Activated CD4-positive, alpha-beta T cell treated with anti-CD3 and anti-CD28 coated beads, Interleukin-2, amount 50 U/mL, for 4 hours (primary cell): ENCODE measurements around the gene DDX42.

Experiments
- DNase-seq, 2 experiments: peaks; one replicate each; pipeline ENCODE4 v3.0.0-alpha.2; 2020

The DDX42 gene

GRCh38 chr17:63823659-63824331 is 49.8 kb downstream of the DDX42 start:
- DNase-seq = no peak

DNA sequence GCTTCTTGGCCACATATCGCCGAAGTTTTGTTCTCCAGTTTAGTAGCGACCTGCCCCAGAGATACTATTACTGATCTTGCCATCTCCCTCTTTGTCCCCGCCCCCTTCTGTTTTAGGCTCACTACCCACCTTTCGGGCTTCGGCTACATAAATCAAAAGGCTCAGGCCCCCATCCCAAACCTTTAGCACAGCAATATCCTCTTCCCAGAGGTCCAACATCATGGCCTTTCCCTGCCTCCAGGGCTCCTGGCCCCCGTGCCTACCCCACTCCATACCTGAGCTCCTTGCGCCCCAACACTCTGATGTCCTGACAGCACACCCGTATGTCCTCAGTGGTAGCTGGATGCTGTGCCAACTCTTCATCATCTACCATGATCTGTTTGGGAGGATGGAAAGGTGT is 50.4 kb downstream of the DDX42 start:
- no peak for DNase-seq

DNA sequence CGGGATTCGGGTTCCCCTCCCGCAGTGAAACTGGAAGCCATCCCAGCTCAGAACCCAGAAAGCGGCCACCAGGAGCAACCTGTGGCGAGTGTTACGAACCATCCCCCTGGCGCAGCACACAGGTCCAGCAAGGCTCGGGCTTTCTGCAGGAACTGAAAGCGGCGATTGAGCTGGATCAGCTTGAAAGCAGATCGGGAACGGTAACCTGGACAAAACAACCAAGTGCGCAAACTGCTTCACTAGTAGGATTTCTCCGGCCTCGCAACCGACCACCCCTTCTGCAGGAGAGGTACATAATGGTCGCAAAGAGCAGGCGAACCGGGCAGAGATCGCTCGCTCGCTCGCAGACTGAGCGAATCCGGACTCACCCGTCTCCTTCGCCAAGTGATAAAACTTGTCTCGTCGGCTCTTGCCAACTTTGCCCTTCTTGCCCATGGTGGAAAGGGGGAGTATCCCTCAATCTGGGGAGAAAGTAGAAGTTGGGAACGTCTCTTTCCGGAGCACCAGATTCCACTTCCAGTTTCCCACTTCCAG is 52.6 kb downstream of the DDX42 start:
- no peak for DNase-seq

DNA sequence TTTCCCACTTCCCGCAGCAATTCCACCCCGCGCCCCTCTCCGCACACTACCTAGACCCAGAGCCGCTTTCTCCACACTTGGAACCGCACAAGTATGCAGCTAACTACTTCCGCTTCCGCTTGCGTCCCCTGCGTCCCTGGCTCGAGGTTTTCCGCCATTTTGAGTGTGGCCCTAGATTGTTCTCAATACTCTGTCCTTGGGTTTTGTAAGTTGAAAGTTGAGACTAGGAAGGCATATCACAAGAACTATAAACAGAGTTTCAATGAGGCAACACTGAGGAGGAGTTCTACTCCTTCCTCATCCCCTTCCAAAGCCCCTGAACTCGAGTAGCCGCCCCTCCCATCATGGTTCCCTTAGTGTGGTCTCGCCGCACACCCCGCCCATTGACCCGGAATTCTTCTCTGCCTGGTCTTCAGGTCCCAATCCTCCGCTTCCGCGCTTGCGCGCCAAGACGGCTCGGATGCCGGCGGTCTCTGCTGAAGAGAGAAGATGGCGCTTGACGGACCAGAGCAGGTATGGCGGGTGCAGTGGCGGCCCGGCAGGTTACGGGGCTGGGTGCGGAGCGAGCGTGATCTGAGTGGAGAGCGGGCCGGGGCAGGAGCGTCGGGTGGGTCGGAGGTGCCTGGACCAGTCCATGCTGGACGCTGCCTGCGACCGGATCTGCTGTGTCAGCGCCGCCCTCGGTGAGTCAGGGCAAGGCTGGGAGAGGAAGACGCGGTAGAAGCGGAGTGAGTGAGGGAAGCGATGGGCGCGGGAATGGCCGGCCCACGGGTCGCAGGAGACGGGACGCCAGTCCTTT is 53.2 kb downstream of the DDX42 start, which contains the start of the genes FTSJ3 and PSMC5:
Gene FTSJ3 (minus strand): TSS at position 662 of the 799 bp plus-strand sequence. CDS start 761 bp downstream, outside the sequence.
Gene PSMC5 (plus strand): TSS at position 430 of the 799 bp plus-strand sequence. CDS start 60 bp downstream, at position 490.
- peak; percentile 95 to 96 for DNase-seq

- DNase-seq = no peak
These were observed 53.8 kb downstream of the DDX42 start for GRCh38 chr17:63827801-63828221.

DNA sequence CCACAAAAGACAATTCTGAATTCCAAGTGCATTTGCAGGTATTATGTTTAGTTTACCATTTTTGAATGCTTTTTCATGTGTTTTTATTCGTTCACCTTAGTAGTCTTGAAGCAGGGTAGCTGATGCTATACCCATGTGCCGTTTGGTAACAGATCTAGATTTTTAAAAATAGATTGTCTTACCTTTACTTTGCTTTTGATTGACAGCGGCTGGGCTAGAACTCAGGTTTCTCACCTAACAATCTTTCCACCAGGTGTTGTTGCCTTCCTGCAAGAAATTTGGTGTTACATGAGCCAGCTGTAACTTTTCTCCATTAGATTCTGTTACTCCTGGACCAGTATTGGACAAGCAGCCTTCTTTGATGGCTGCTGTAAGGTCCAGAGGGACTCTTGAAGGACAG is 55.0 kb downstream of the DDX42 start:
- DNase-seq = no peak

DNA sequence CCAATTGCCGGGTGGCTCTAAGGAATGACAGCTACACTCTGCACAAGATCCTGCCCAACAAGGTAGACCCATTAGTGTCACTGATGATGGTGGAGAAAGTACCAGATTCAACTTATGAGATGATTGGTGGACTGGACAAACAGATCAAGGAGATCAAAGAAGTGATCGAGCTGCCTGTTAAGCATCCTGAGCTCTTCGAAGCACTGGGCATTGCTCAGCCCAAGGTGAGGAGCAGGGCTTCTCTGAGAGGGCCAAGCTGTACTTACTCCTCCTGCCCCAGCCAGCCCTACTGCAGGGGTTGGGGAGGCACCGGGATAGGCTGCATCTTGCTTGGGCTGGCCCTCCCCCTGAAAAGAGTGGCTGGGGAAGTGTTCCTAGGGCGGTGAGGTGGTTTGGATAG is 56.3 kb downstream of the DDX42 start:
- DNase-seq = no peak

GRCh38 chr17:63830904-63831491 is 57.0 kb downstream of the DDX42 start:
- DNase-seq = no peak

DNA sequence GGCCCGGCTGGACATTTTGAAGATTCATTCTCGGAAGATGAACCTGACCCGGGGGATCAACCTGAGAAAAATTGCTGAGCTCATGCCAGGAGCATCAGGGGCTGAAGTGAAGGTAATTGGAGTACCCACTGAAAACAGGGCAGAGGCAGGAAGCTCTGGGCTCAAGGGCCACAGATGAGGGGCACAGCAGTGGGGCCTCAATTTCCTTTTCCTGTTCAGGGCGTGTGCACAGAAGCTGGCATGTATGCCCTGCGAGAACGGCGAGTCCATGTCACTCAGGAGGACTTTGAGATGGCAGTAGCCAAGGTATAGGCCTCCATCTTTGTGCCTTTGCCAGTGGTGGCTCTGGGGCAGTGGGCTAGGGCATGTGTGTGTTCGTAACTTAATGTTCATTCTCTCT is 57.5 kb downstream of the DDX42 start:
- DNase-seq = no peak

DNA sequence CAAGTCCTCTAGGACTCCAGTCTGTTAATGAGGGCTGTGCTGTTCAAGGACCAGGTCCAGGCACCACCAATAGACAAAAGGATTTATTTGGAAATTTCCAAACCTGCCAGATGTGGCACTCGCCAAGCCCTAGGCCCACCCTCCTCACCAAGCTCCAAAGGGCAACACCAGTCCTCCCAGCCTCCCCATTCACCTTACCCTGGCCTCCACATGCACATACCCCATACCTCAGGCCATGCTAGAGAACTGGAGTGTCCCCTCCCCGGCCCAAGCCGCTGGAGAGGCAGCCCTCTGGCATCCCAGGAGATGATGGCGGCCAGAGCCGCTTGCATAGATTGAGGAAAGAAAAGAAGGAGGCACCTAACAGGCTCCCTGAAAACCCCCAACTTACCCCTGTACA is 58.0 kb downstream of the DDX42 start:
- DNase-seq = no peak

- no peak for DNase-seq
These were observed 58.5 kb downstream of the DDX42 start for GRCh38 chr17:63832455-63832854.

DNA sequence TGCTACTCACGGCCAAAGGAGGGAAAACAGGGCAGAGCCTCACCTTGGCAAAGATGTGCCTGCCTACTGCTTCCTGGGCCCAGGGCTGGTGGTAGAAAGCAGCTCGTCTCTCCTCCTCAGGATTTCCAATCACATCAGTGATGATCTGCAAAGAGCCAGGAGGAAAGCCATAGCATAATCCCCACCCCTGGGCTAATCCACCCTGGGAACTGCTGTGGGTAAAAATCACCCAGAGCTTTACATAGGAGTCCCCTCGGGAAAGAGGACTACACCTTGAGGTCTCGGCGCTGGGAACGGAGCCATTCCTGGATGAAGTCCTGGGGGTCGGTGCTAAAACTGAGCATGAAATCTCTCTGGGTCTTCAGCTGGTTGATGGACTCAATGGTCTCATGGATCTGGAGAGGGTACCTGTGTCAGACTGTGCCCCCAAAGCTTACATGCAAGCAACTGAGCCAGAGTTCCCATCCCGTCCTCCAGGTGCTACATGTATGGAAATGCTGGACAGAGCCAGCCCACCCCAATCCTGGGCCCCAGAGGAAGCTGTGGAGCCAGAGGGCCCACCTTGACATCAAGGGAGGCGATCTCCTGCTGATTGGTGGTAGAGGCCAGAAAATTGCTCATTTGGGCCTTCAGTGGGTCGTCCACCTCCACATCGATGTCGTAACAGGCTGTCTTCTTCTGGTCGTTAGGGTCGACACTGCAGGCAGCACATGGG is 59.2 kb downstream of the DDX42 start:
- no peak for DNase-seq

DNA sequence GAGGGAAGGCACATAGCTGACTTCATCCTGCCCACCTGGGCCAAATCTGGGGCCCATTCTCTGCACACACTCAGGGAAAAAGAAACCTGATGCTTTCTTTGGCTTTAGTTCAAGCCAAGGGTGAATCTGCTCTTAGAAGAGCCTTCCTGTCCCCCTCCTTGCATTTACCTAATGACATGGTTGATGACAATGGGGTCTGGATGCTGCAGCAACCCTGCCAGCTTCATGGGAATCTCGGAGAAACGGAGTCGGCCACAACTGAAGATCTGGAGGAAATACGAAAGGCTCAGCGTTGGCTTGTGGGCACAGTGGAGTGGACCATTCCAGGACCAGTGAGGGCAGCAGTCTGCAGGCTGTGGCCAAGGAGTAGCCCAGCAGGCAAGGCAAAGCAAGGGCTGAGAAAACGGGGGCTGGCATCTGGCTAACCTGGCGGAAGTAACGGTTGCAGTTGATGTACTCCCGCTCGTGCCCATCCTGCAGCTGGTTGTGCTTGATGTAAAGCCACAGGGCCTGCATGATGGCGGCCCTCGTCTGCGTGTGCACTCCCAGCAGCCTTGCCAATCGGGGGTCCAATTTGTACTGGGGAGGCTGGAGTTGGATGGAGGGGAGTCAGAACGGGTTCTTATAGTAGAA is 59.9 kb downstream of the DDX42 start:
- DNase-seq = no peak

DNA sequence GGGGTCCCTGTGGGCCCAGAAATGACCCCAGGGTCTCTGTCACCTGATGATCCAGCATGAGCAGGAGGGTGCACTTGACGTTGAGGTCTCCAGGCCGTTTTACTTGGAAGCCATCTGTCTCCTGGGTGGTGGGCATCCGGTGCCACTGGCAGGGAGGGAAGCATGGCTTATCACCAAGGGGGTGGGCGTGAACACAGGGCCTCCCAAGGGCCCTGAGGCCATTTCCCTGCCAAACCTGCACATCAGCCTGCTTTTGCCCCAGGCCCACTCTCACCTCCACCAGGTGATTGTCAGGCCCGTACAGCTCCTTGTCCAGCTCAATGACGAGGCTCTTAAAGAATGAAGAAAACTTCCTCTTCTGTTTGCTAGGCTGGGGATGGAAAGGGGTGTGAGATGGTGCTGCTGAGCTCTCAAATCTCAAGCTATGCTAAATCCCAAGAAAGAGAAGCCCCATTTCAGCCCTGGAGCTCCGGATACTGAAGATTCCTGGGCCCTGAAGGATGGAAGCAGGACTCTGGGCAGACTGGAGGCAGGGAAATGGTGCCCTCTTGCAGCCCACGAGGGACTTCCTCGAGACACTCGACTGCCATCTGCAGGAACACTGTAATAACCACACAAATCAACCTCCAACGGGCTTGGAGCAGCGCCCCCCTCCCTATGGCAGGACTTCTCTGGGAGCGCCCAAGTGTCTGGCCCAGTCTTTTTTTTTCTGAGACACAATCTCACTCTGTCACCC is 60.6 kb downstream of the DDX42 start:
- DNase-seq = peak; percentile 57 to 62

GRCh38 chr17:63835167-63835720 is 61.3 kb downstream of the DDX42 start:
- no peak for DNase-seq

DNA sequence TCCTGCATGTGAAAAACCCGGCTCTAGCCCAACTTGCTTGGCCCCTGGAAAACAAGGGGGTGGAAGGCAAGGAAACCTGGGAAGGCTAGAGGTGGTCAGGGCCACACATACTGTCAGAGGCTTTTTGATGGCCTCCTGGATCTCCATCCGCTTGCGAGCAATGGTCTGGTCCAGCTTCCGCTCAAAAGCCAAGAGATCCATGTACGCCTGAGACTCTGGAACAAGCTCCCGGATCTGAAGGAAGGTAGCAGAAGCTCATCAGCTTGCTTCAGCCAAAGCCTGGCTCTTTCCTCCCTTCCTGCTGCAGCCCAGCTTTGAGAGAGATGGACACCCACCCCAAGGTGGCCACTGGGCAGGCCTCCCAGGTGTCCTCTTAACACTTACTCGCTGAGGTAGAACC is 62.8 kb downstream of the DDX42 start:
- DNase-seq = no peak

- no peak for DNase-seq
These were observed 63.5 kb downstream of the DDX42 start for GRCh38 chr17:63837480-63837879.

DNA sequence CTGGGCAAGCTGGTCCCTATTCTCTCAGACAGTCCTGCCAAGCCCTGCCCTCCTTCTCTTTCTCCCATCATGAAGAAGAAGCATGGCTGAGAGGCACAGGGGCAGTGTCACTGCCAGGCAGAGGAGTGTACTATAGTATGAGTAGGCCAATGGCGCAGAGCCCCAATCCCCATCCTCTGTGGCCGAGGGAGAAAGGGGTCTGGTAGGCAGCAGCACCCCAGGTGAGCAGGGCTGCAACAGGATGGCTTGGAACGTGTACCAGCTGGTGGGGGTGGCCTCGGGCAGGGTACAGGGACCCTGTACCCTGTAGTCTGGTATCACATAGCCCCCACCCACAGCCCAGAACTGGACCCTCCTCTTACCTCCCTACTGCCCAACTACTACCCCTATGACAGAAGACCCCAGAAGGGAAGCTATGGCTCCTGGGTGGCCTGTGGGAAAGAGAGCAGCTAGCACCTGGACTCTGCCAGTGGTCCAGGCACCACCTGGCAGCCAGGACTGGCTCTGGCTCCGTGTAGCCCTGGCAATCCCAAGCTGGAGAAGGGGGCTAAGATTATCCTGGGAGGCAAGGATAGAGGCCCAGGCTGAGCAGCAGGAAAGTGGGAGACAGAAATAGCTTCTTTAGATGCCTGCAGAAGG is 64.1 kb downstream of the DDX42 start:
- DNase-seq = no peak

- no peak for DNase-seq
These were observed 64.7 kb downstream of the DDX42 start for GRCh38 chr17:63838631-63839171.

DNA sequence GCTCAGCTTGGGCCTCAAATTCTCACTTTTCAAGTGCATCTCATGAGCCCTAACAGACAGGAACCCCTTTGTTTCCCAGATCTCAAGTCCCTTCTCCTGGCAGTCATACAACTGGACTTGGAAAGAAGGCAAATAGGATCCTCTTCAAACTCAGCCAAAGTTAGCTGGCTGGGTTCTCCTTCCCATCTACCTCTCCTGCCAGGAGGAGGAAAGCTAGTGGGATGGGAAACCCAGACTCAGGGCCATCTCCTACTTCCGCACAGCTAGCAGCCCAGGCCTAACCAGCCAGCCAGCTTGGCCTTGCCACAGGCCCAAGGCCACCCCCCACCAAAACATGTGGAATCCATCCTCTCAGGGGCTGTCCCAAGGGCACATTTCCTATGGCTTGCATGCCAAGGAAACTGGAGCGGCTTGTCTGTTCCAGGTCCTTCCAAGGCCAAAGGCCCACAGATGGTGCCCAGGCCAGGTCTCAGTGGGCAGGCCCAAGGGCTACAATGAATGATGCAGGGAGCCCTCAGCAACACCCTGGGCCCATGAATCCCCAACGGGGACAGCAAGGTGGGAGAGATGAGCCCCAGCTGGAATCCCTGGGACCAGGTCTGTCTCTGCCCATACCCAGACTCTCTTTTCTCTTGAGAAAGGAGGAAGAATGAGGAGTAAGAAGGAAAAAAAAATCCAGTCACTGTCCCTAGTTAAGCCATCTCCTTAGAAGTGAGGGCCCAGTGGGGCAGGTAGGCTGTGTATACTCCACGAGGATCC is 66.8 kb downstream of the DDX42 start:
- DNase-seq = no peak
